GM18858 (cell line): Measurements from ENCODE around the gene UNC13B.
"Not testable (repeated sequence)": the region's sequence is repeated elsewhere in the genome, so short reads cannot be mapped to it uniquely, and the experiment has no call there.

Experiments used
- ATAC-seq: cut with Tn5 transposase; IDR thresholded peaks from one replicate; pipeline ENCODE4 v1.9.1; 2021; ENCODE audit not compliant: unreplicated experiment

Gene UNC13B

DNA sequence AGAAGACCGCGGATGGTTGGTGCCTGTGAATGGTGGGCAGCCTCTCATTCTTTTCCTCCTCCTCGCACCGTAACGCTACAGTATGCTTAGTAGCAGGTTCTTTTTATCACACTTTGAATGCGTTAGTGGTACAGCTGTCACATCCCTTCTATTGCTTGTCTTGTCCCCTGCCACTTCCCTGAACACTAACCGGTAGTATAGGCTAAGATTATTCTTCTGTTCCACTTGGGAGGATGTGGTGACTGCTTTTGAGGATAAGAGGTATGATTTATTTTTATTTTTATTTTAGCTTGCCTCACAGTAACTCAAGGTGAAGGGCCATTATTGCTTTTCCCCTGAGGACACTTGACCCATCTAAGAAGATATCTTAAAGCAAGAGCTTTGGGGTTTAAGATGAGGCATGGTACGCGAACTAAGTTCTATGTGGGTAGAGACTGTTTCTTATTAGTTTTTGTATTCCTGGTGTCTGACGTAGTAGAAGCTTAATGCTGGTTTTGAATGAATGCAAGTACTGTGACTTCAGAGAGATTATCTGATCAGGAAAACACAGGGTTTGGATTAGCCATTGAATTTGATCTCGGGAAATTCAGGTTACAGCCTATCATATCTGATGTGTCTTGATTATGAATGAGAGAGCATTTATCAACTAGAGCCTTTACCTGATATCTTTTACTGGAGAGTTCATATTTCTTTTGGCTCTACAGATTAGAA, 951 bp downstream of the UNC13B start:
- ATAC-seq: no peak

DNA sequence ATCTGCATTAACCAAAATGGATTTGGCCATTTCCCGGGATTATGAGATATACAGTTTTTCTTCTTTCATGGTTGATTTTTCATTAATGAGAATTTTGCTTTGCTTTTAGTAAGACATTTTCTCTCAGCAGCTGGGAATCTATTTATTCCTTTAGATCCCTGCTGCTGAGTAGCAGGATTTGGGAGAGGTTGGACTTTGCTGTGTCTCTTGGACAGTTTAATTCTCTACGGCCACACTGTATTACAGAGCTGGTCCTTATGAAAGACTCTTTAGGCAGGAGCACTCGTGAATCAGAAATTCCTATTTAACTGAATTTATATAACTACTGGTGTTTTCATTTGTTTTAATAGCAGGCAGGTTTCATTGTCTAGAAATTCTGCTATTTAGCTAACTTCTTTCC, 1.6 kb downstream of the UNC13B start:
- no peak for ATAC-seq

DNA sequence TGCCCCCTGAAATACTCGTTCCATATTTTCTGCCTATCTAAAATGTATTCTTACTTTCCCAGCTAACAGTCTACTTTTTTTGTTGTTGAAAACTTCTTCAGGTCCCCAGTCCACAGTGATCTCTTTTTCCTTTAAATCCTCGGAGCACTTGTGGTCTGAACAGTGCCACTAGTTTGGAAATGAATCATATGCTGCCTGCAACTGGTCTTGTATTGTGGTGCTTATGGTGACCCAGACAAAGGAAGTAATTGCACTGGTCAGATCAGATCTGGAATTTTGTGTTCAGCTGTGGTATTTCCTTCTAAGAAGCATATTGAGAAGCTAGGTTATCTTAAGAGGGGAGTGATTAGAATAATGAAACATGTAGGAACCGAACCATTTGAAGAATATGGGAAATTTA, 2.9 kb downstream of the UNC13B start:
- ATAC-seq: no peak

DNA sequence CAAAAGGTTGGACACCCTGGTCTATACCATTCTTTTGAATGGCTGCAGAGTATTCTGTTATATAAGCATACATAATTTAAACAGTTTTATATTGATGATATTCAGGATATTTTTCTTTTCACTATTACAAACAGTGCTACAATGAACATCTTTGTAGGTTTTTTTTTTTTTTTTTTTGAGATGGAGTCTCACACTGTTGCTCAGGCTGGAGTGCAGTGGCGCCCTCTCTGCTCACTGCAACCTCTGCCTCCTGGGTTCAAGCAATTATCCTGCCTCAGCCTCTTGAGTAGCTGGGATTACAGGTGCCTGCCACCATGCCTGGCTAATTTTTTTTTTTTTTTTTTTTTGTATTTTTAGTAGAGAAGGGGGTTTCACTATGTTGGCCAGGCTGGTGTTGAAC, 5.6 kb downstream of the UNC13B start:
- ATAC-seq: not testable (repeated sequence)

DNA sequence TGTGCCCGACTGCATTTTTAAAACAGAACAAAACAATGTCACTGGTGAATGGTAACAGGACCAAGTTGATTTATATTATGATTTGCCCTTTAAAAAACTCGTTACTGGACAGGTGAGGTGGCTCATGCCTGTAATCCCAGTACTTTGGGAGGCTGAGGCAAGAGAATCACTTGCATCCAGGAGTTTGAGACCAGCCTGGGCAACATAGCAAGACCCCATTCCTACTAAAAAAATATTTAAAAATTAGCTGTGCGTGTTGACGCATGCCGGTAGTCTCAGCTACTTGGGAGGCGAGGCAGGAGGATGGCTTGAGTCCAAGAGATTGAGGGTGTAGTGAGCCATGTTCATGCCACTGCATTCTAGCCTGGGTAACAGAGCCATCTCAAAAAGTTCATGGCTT, 7.2 kb downstream of the UNC13B start:
- no peak for ATAC-seq

DNA sequence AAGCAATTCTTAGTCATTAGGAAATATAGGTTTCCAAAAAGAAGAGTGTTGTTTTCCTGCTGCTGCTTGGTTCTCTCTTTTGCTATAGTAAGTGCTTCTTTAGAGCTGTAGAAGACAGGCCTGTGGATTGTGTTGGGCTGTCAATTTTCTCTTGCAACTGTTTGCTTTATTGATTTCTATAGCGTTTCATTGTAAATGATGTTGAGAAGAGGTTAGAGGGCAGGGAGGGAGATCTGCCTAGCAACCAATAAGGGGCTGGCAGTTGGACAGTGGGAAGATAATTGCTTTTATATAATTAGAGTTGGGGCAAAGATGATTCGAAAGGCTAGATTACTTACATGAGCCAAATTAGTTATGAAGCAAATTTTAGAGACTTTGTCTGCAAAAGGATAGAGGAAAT, 11.1 kb downstream of the UNC13B start:
- no peak for ATAC-seq

DNA sequence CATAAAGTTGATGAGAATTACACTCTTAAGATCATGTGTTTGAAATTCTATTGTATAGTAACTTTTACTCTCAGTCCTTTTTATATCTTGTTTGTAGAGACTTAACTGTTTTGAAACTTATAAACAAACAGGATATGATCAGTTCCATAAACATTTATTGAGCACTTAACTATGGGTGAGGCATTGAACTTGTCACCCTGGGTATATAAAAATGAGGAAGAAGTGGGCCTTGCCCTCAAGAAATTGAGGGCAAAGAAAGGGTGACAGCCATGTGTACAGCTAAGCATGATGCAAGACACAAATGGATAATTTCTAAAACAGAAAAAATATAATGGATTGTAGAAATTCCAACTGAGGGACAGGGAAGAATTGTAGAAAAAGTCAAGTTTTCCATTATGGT, 15.7 kb downstream of the UNC13B start:
- no peak for ATAC-seq

DNA sequence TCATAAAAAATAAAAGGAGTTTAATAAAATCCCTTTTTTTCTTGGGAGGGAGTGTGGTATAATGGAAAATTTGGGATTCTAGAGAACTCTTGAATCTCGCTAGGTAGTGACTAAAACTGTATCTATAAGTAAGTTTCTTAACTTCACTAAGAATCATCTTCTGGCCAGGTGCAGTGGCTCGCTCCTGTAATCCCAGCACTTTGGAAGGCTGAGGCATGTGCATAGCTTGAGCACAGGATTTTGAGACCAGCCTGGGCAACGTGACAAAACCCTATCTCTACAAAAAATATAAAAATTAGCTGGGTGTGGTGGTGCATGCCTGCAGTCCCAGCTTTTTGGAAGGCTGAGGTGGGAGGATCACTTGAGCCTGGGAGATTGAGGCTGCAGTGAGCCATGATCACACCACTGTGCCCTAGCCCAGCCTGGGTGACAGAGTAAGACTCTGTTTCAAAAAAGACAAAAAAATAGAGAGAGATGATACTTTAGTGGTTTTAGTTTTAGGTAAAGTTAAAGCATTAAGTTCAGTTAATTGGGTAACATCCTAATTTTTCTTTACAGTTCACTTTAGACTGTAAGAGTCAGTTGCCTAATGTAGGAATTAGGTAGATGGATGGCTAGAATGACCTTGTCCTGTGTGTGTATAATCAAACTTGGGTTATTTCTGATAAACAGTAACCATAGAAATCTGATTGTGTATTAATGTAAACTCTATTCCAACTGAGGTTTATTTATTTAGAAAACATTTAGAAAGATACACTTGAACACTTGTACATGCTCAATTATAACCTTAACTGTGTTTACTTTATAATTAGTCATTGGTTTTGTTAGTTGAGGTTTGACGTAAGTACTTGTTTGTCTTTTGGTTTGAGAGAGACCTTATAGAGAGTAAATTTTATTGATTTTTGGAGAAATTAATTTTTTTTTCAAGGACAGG, 17.8 kb downstream of the UNC13B start:
- ATAC-seq: no peak

DNA sequence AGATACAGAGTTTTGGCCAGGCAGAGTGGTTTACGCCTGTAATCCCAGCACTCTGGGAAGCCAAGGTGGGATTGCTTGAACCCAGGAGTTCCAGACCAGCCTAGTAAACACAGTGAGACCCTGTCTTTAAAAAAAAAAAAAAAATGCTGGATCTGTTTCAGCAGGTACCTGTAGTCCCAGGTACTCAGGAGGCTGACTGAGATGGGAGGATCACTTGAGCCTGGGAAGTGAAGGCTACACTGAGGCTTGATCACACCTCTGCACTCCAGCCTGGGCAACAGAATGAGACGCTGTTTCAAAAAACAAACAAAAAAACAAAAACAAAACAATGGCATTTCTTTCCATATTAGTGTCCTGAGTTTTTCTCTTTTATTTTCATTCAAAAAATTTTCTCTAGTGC, 19.0 kb downstream of the UNC13B start:
- ATAC-seq: no peak

DNA sequence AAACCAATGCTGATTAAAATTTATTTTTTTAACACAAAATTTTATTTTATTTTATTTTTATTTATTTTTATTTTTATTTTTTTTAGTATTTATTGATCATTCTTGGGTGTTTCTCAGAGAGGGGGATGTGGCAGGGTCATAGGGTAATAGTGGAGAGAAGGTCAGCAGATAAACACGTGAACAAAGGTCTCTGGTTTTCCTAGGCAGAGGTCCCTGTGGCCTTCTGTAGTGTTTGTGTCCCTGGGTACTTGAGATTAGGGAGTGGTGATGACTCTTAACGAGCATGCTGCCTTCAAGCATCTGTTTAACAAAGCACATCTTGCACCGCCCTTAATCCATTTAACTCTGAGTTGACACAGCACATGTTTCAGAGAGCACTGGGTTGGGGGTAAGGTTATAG, 20.6 kb downstream of the UNC13B start:
- not testable (repeated sequence) for ATAC-seq

DNA sequence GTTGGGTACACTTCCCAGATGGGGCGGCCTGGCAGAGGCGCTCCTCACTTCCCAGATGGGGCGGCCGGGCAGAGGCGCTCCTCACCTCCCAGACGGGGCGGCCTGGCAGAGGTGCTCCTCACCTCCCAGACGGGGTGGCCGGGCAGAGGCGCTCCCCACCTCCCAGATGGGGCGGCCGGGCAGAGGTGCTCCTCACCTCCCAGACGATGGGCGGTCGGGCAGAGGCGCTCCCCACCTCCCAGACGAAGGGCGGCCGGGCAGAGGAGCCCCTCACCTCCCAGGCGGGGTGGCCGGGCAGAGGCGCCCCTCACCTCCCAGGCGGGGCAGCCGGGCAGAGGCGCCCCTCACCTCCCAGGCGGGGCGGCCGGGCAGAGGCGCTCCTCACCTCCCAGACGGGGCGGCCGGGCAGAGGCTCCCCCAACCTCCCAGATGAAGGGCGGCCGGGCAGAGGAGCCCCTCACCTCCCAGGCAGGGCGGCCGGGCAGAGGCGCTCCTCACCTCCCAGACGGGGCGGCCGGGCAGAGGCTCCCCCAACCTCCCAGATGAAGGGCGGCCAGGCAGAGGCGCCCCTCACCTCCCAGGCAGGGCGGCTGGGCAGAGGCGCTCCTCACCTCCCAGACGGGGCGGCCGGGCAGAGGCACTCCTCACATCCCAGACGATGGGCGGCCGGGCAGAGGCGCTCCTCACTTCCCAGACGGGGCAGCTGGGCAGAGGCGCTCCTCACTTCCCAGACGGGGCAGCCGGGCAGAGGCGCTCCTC, 21.4 kb downstream of the UNC13B start:
- ATAC-seq: not testable (repeated sequence)

DNA sequence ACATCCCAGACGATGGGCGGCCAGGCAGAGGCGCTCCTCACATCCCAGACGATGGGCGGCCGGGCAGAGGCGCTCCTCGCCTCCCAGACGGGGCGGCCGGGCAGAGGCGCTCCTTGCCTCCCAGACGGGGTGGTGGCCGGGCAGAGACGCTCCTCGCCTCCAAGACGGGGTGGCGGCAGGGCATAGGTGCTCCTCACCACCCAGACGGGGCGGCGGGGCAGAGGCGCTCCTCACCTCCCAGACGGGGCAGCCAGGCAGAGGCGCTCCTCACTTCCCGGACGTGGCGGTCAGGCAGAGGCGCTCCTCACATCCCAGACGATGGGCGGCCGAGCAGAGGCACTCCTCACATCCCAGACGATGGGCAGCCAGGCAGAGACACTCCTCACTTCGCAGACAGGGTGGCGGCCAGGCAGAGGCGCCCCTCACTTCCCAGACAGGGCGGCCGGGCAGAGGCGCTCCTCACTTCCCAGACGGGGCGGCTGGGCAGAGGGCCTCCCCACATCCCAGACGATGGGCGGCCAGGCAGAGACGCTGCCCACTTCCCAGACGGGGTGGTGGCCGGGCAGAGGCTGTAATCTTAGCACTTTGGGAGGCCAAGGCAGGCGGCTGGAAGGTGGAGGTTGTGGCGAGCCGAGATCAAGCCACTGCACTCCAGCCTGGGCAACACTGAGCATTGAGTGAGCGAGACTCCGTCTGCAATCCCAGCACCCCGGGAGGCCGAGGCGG, 22.1 kb downstream of the UNC13B start:
- ATAC-seq: not testable (repeated sequence)

DNA sequence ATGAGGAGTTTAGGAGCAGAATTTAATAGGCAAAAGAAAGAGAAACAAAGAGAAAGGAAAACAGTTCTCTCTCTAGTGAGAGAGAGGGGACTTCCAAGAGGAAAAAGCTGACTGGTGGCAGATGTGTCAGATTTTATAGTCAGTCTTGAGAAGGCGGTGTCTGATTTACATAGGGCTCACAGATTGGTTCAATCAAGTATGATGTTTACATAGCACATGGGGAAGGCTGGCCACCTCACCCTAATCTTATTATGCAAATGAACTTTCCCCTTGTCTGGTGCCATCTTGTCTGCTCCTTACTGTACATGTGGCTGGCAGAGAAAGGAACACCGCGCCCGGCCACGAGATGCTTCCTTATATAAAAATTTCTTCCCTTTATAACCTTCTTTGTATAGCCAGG, 24.7 kb downstream of the UNC13B start:
- ATAC-seq: no peak

DNA sequence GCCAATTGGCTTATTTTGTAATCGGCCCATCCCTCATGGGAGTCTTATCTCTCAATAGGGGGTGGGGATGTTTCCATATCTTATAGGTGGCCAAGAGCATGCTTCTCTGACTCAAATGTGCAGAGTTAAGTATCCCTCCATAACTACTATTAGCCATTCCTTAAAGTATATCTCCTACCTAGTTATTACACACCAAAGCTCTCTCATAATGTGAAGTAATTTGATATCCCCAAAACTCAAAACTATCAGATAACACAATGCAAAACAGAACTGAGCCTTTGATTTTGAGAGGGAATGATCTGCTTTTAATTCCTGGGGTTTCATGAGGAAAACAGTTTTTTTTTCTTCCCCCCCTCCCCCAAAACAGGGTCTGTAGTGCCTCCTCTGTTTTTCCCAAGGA, 28.4 kb downstream of the UNC13B start:
- no peak for ATAC-seq

DNA sequence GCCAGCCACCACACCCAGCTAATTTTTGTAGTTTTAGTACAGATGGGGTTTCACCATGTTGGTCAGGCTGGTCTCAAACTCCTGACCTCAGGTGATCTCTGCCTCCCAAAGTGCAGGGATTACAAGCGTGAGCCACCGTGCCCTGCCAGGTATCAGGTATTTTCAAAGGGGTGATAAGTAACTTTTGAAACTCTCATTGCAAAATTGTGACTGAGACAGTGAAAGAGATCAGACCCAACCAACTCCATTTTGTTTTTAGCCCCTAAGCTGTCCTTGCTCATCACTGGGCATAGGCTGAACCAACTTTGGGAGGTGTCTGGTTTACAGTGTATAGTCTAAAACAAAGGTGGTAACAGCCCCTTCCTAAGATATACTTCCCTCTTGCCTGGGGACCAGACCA, 29.3 kb downstream of the UNC13B start:
- ATAC-seq: no peak

DNA sequence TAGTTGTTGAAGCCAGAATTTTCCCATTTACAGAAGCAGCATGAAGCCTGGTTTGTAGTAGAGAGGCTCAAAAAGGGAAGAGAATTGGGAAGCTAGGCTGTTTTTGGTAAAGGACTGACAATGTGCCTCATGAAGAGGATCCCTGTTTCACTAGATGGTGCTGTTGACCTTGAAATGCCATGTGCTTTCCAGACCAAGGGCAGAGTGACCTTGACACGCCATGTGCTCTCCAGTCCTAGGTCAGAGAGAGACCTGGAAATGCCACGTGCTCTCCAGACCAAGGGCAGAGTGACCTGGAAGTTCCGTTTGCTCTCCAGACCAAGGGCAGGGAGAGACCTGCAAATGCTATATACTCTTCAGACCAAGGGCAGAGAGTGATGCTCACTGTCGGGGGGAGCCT, 32.0 kb downstream of the UNC13B start:
- ATAC-seq: no peak

DNA sequence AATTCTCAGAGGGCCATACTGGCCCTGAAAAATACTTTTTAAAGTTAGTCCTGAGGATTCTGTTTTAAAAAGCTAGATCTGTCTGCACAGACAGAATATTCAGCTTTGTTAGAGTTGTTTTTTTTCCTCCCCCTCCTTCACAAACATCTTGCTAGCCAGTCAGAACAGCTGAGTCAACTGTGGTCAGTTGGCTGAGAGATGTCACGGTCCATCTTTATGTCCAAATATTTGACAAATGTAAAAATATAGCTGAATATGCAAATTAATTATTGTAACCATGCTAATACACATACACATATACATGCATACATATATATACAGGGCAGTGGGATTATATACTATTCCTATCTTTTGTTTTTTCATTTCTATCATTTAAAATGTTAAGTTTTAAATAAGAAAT, 33.9 kb downstream of the UNC13B start:
- no peak for ATAC-seq

DNA sequence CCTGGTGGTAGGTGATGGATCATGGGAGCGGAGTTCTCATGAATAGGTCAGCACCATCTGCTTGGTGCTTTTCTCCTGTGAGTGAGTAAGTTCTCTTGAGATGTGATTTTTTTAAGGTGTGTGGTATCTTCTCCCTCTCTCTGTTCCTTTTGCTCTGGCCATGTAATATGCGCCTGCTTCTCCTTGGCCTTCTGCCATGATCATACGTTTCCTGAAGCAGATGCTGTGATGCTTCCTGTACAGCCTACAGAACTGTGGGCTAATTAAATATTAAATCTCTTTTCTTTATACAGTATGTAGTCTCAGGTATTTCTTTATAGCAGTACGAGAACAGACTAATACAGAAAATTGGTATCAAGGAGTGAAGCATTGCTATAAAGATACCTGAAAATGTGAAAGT, 36.4 kb downstream of the UNC13B start:
- no peak for ATAC-seq

DNA sequence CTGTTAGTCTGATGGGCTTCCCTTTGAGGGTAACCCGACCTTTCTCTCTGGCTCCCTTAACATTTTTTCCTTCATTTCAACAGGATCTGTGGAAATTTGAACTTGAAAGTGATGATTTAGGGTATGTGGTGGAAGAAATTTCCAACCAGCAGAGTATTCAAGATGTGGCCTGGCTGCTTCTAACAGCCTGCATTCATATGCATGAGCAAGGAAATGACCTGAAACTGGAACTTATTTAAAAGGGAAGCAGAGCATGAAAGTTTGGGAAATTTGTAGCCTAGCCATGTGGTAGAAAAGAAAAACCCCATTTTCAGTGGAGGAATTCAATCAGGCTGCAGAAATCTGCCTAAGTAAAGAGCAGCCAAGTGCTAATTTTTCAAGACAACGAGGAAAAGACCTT, 41.7 kb downstream of the UNC13B start:
- no peak for ATAC-seq

DNA sequence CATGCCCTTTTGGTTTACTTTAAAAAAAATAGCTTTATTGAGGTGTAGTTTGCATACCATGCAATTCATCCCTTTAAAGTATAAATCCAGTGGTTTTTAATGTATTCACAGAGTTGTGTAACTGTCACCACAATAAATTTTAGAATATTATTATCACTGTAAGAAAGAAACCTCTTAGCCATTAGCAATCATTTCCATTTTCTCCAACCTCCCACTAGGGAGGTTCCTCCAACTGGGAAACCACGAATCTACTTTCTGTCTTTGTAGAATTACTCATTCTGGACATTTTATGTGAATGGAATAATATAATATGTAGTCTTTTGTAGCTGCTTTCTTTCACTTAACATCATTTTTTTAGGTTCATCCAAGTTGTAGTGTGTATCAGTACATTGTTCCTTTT, 43.5 kb downstream of the UNC13B start:
- no peak for ATAC-seq

DNA sequence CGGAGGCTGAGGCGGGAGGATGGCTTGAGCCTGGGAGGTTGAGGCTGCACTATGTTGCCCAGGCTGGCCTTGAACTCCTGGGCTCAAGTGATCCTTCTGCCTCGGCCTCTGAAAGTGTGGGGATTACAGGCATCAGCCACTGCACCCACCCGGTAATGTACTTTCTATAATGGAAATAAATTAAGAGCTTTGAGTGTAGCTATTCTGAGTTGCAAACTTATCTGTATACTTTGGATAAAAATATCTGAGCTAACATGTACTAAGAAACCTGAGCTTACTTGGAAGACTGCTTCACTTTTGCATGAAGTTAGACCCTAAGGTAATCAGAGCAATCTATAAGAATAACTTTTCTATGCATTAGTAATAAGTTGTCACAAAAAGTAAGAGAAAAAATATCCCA, 50.0 kb downstream of the UNC13B start:
- ATAC-seq: no peak
